ENCODE data around the gene TSPO2. TPM values are rescaled to one million over a fixed set of nuclear protein-coding genes. Genes with fewer than 3 reads are reported as not detected.
A peak's percentile ranks its signal among the peaks of the same experiment; 100 is the strongest.

TSPO2 gene
- total and polyA plus RNA-seq, 2 of the 13 experiments (the other 11 are each of a cell fraction or from before 2014, with no cell fraction given): 0.55 TPM; not detected in 1

DNA sequence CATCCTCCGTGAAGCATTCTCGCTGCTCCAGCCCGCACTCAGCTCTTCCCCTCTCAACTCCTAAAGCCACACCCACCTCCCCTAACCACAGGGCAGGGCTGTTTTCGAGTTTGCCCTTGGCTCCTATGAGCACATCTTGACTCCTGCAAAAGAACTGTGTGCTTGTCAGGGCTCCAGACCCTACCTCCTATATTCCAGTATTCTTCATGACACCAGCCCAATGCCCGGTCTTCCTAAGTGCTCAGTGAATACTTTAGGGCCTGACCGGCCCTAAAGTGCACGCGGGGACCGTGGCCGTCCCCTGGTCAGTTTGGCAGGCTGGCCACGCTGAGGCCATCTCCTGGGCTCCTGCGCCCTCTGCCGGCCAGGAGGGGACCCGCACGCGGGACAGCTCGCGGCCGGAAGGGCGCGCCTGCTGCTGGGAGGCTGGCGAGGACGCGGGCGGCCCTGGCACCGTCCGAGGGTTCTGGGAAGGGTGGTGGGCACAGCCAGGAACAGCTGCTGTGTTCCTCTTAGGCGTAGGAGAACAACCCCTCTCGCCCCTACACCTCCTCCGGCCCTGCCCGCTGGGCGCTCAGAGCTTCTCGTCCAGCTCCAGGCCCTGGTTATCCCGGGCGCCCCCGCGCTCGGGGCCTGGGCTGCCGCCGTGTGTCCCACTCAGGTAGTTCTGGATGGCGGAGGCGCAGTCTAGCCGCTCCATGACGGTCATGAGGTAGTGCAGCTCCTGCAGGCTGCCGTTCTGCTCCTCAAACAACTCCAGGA is 14.3 kb upstream of the TSPO2 start (continued):
- TF ChIP-seq THYN1 (CRISPR knock-in tag; IDR thresholded peaks at IDR 0.05; ENCODE audit: borderline replicate concordance, low read depth): no peak
- 0 out of 2 replicates have a peak, but pooled peaks have one; percentile 44 for TF ChIP-seq ZNF772 (CRISPR knock-in tag; IDR thresholded peaks at IDR 0.05)
- TF ChIP-seq, protein P1, sequence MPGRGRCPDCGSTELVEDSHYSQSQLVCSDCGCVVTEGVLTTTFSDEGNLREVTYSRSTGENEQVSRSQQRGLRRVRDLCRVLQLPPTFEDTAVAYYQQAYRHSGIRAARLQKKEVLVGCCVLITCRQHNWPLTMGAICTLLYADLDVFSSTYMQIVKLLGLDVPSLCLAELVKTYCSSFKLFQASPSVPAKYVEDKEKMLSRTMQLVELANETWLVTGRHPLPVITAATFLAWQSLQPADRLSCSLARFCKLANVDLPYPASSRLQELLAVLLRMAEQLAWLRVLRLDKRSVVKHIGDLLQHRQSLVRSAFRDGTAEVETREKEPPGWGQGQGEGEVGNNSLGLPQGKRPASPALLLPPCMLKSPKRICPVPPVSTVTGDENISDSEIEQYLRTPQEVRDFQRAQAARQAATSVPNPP (CRISPR knock-in tag; IDR thresholded peaks at IDR 0.05): 0 out of 2 replicates have a peak, but pooled peaks have one; percentile 27
- TF ChIP-seq MAF1 (CRISPR knock-in tag; IDR thresholded peaks at IDR 0.05; ENCODE audit: borderline replicate concordance): no peak; the same call in 1 of the 2 replicates
- TF ChIP-seq FOSL1 (CRISPR knock-in tag; IDR thresholded peaks at IDR 0.05; ENCODE audit: borderline replicate concordance): 0 out of 2 replicates have a peak, but pooled peaks have one; percentile 16
- TF ChIP-seq, protein P2, sequence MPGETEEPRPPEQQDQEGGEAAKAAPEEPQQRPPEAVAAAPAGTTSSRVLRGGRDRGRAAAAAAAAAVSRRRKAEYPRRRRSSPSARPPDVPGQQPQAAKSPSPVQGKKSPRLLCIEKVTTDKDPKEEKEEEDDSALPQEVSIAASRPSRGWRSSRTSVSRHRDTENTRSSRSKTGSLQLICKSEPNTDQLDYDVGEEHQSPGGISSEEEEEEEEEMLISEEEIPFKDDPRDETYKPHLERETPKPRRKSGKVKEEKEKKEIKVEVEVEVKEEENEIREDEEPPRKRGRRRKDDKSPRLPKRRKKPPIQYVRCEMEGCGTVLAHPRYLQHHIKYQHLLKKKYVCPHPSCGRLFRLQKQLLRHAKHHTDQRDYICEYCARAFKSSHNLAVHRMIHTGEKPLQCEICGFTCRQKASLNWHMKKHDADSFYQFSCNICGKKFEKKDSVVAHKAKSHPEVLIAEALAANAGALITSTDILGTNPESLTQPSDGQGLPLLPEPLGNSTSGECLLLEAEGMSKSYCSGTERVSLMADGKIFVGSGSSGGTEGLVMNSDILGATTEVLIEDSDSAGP (CRISPR knock-in tag; IDR thresholded peaks at IDR 0.05; ENCODE audit: borderline replicate concordance): peak; percentile 90; the same call in 1 of the 2 replicates
- TF ChIP-seq, protein P3, sequence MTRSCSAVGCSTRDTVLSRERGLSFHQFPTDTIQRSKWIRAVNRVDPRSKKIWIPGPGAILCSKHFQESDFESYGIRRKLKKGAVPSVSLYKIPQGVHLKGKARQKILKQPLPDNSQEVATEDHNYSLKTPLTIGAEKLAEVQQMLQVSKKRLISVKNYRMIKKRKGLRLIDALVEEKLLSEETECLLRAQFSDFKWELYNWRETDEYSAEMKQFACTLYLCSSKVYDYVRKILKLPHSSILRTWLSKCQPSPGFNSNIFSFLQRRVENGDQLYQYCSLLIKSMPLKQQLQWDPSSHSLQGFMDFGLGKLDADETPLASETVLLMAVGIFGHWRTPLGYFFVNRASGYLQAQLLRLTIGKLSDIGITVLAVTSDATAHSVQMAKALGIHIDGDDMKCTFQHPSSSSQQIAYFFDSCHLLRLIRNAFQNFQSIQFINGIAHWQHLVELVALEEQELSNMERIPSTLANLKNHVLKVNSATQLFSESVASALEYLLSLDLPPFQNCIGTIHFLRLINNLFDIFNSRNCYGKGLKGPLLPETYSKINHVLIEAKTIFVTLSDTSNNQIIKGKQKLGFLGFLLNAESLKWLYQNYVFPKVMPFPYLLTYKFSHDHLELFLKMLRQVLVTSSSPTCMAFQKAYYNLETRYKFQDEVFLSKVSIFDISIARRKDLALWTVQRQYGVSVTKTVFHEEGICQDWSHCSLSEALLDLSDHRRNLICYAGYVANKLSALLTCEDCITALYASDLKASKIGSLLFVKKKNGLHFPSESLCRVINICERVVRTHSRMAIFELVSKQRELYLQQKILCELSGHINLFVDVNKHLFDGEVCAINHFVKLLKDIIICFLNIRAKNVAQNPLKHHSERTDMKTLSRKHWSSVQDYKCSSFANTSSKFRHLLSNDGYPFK (CRISPR knock-in tag; IDR thresholded peaks at IDR 0.05; ENCODE audit: borderline replicate concordance): peak; percentile 65; the same call in 1 of the 2 replicates
- TF ChIP-seq TEAD2 (CRISPR knock-in tag; IDR thresholded peaks at IDR 0.05): peak; percentile 79; the same call in 1 of the 2 replicates
- no peak for TF ChIP-seq PAF1 (CRISPR knock-in tag; IDR thresholded peaks at IDR 0.05)
- TF ChIP-seq, protein P4, sequence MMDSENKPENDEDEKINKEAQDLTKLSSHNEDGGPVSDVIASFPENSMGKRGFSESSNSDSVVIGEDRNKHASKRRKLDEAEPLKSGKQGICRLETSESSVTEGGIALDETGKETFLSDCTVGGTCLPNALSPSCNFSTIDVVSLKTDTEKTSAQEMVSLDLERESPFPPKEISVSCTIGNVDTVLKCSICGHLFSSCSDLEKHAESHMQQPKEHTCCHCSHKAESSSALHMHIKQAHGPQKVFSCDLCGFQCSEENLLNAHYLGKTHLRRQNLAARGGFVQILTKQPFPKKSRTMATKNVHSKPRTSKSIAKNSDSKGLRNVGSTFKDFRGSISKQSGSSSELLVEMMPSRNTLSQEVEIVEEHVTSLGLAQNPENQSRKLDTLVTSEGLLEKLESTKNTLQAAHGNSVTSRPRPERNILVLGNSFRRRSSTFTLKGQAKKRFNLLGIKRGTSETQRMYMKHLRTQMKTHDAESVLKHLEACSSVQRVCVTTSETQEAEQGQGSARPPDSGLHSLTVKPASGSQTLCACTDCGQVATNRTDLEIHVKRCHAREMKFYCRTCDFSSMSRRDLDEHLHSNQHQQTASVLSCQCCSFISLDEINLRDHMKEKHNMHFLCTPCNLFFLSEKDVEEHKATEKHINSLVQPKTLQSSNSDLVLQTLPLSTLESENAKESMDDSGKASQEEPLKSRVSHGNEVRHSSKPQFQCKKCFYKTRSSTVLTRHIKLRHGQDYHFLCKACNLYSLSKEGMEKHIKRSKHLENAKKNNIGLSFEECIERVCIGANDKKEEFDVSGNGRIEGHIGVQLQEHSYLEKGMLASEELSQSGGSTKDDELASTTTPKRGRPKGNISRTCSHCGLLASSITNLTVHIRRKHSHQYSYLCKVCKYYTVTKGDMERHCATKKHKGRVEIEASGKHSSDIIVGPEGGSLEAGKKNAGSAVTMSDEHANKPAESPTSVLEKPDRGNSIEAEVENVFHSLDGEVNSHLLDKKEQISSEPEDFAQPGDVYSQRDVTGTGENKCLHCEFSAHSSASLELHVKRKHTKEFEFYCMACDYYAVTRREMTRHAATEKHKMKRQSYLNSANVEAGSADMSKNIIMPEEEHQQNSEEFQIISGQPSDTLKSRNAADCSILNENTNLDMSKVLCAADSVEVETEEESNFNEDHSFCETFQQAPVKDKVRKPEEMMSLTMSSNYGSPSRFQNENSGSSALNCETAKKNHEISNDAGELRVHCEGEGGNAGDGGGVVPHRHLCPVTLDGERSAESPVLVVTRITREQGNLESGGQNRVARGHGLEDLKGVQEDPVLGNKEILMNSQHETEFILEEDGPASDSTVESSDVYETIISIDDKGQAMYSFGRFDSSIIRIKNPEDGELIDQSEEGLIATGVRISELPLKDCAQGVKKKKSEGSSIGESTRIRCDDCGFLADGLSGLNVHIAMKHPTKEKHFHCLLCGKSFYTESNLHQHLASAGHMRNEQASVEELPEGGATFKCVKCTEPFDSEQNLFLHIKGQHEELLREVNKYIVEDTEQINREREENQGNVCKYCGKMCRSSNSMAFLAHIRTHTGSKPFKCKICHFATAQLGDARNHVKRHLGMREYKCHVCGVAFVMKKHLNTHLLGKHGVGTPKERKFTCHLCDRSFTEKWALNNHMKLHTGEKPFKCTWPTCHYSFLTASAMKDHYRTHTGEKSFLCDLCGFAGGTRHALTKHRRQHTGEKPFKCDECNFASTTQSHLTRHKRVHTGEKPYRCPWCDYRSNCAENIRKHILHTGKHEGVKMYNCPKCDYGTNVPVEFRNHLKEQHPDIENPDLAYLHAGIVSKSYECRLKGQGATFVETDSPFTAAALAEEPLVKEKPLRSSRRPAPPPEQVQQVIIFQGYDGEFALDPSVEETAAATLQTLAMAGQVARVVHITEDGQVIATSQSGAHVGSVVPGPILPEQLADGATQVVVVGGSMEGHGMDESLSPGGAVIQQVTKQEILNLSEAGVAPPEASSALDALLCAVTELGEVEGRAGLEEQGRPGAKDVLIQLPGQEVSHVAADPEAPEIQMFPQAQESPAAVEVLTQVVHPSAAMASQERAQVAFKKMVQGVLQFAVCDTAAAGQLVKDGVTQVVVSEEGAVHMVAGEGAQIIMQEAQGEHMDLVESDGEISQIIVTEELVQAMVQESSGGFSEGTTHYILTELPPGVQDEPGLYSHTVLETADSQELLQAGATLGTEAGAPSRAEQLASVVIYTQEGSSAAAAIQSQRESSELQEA (CRISPR knock-in tag; IDR thresholded peaks at IDR 0.05; ENCODE audit: not compliant biosample characterization): peak; percentile 23
- TF ChIP-seq PCBP1 (IDR thresholded peaks at IDR 0.05; ENCODE audit: borderline replicate concordance, low read depth, low read length): no peak
- TF ChIP-seq ZNF138 (CRISPR knock-in tag; IDR thresholded peaks at IDR 0.05; ENCODE audit: low read depth): no peak
- TF ChIP-seq CHD4 (IDR thresholded peaks at IDR 0.05; ENCODE audit: borderline replicate concordance, low read length): no peak; the same call in 1 of the 2 replicates

All from HepG2 (cell line).